OCI-LY7 (cell line): Measurements from ENCODE around the gene IQGAP2. TPM values are rescaled to one million over a fixed set of nuclear protein-coding genes. Genes with fewer than 3 reads are reported as not detected.

Experiments used
- BruUV-seq: library from RNA; stranded (reverse); fragments of 400-500 nt; replicated peaks from 2 replicates; lab custom pipeline; 2021; lab: Mats Ljungman, UMichigan
- CTCF ChIA-PET: fragments of 300-600 bp; sonication (Branson Sonifier 250); formaldehyde crosslinking; loops from one replicate; lab custom pipeline; 2022; ENCODE audit warnings: antibody characterized with exemption; ENCODE audit not compliant: unreplicated experiment; lab: Charles Lee
- POLR2A ChIA-PET: fragments of 300-600 bp; sonication (Branson Sonifier 250); formaldehyde crosslinking; loops from one replicate; lab custom pipeline; 2022; ENCODE audit warnings: antibody characterized with exemption; lab: Charles Lee
- DNase-seq: peaks from one replicate; pipeline ENCODE4 v3.0.0-alpha.2; 2015; ENCODE audit warnings: low spot score
- H2AFZ ChIP-seq: fragments of 200-600 bp; sonication (generic), shearing (Covaris generic); 2 replicates; pipeline ENCODE4 v1.6.1; 2014; ENCODE audit warnings: mild to moderate bottlenecking, antibody characterized with exemption, low read length, moderate library complexity
- H3K27ac ChIP-seq: fragments of 200-600 bp; sonication (generic); 2 replicates; pipeline ENCODE4 v1.5.1; 2014; ENCODE audit warnings: mixed run types, low read depth, mild to moderate bottlenecking, moderate library complexity, low read length, inconsistent platforms; ENCODE audit not compliant: poor library complexity, severe bottlenecking
- H3K36me3 ChIP-seq: fragments of 200-600 bp; sonication (generic); 2 replicates; pipeline ENCODE4 v1.6.1; 2014; ENCODE audit warnings: mild to moderate bottlenecking, antibody characterized with exemption, low read length, moderate library complexity, mixed read lengths; ENCODE audit not compliant: insufficient read depth
- H3K4me1 ChIP-seq: fragments of 200-600 bp; sonication (generic); 2 replicates; pipeline ENCODE4 v1.5.1; 2014; ENCODE audit warnings: mild to moderate bottlenecking, low read length; ENCODE audit not compliant: insufficient read depth, poor library complexity, severe bottlenecking
- H3K4me2 ChIP-seq: fragments of 200-600 bp; sonication (generic); 2 replicates; pipeline ENCODE4 v1.6.1; 2014; ENCODE audit warnings: mild to moderate bottlenecking, low read length
- H3K4me3 ChIP-seq: fragments of 200-600 bp; sonication (generic); 2 replicates; pipeline ENCODE4 v1.5.1; 2014; ENCODE audit warnings: mild to moderate bottlenecking, low read depth, low read length; ENCODE audit not compliant: poor library complexity, severe bottlenecking
- H3K79me2 ChIP-seq: fragments of 200-600 bp; sonication (generic); 2 replicates; pipeline ENCODE4 v1.6.1; 2016; ENCODE audit warnings: low read depth, mild to moderate bottlenecking, low read length, moderate library complexity, mixed read lengths; ENCODE audit not compliant: insufficient read depth
- H3K9me2 ChIP-seq: fragments of 200-600 bp; sonication (generic); 2 replicates; pipeline ENCODE4 v1.6.1; 2016; ENCODE audit warnings: mild to moderate bottlenecking, low read length, mixed read lengths; ENCODE audit not compliant: insufficient read depth
- H3K9me3 ChIP-seq: fragments of 200-600 bp; sonication (generic); 2 replicates; pipeline ENCODE4 v1.6.1; 2014; ENCODE audit warnings: mild to moderate bottlenecking, mixed run types, low read length, mixed read lengths
- H4K20me1 ChIP-seq: fragments of 200-600 bp; sonication (generic); 2 replicates; pipeline ENCODE4 v1.6.1; 2014; ENCODE audit warnings: mild to moderate bottlenecking, antibody characterized with exemption, low read length, moderate library complexity, mixed read lengths; ENCODE audit not compliant: insufficient read depth
- EZH2phosphoT487 ChIP-seq: fragments of 200-600 bp; sonication (generic); IDR thresholded peaks from 2 replicates; pipeline ENCODE4 v1.6.1; 2018; ENCODE audit warnings: low read depth, borderline replicate concordance, mild to moderate bottlenecking, mixed run types, antibody characterized with exemption, low read length, moderate library complexity, mixed read lengths
- intact Hi-C: fragments of 100-400 bp; cut with micrococcal nuclease; formaldehyde crosslinking; loops from one replicate; pipeline ENCODE4 v1.10.0; 2022; ENCODE audit not compliant: unreplicated experiment
- total RNA-seq, 2 experiments: library from RNA; depleted of rRNA in 1 of 2; stranded (reverse); fragments of >200 nt in 1 of 2; shearing (Covaris generic) in 1 of 2; gene quantifications; 2 replicates each; pipeline ENCODE4 v1.2.3, GENCODE V29; 2014 to 2022
- TF ChIP-seq, protein P1 (sequence below): fragments of 200-600 bp; sonication (generic); conservative IDR thresholded peaks from 2 replicates; pipeline ENCODE4 v1.5.1; 2014; ENCODE audit warnings: mild to moderate bottlenecking, antibody characterized with exemption, low read length, moderate library complexity, mixed read lengths

The IQGAP2 gene
- total RNA-seq, 2 experiments from 2014 or later = 30.0 to 50.2 TPM

DNA sequence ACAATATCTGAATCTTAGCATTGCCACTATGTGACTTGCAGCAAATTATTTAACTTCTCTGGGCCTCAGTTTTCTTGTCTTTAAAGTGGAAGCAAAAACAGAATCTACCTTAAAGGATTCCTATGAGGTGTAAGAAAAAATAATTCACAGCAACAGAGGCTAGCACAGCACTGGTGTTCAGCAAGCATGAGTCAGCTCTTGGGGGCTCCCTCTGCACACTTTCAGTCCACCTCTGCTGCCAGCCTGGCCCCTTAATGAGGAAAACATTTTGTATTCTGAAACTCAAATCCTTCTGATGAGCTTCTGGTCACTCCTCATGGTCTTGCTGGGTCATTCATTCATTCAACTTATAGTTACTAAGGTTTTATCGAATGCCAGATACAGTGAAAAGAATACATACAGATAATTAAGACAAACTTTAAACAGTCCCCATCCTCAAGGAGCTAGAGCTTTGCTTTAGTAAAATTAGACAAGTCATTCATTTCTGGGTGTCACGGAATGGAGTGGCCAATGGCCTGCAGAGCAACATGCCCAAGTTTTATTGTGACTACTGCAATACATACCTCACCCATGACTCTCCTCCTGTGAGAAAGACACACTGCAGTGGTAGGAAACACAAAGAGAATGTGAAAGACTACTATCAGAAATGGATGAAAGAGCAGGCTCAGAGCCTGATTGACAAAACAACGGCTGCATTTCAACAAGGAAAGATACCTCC, 26.8 kb upstream of the IQGAP2 start:
- no peaks in the 10 kb centered on the region for H3K9me3 ChIP-seq
- TF ChIP-seq, protein P1, sequence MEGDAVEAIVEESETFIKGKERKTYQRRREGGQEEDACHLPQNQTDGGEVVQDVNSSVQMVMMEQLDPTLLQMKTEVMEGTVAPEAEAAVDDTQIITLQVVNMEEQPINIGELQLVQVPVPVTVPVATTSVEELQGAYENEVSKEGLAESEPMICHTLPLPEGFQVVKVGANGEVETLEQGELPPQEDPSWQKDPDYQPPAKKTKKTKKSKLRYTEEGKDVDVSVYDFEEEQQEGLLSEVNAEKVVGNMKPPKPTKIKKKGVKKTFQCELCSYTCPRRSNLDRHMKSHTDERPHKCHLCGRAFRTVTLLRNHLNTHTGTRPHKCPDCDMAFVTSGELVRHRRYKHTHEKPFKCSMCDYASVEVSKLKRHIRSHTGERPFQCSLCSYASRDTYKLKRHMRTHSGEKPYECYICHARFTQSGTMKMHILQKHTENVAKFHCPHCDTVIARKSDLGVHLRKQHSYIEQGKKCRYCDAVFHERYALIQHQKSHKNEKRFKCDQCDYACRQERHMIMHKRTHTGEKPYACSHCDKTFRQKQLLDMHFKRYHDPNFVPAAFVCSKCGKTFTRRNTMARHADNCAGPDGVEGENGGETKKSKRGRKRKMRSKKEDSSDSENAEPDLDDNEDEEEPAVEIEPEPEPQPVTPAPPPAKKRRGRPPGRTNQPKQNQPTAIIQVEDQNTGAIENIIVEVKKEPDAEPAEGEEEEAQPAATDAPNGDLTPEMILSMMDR = no peak; the same call in 1 of the 2 replicates
- no peak for TF ChIP-seq EZH2phosphoT487
- ChIA-PET POLR2A (interaction anchor here (0.5 to 1.7 kb wide), 9 partner anchors 8 to 1848 kb away, joined by 3 to 13 read pairs (median 4); no protein-coding TSS in a partner anchor), CTCF (interaction anchor here (1.2 kb wide), 1 partner anchor 24 kb away, joined by 3 read pairs; no protein-coding TSS in a partner anchor)
- H3K36me3 ChIP-seq = 0 out of 2 replicates have a peak, but pooled peaks cover 3% of the 10 kb centered on the region
- no peaks in the 10 kb centered on the region for H4K20me1 ChIP-seq
- peaks cover 47% of the 10 kb centered on the region for H3K4me1 ChIP-seq
- no peak overlapping the region for H3K4me2 ChIP-seq
- H2AFZ ChIP-seq = peak overlapping the region; percentile 68; the same call in 1 of the 2 replicates
- no TSS peak for BruUV-seq
- no peaks in the 10 kb centered on the region for H3K9me2 ChIP-seq
- no peak for DNase-seq
- intact Hi-C loops = no loop called here
- no peak overlapping the region for H3K4me3 ChIP-seq
- no peaks in the 10 kb centered on the region for H3K79me2 ChIP-seq
- no peak overlapping the region for H3K27ac ChIP-seq

DNA sequence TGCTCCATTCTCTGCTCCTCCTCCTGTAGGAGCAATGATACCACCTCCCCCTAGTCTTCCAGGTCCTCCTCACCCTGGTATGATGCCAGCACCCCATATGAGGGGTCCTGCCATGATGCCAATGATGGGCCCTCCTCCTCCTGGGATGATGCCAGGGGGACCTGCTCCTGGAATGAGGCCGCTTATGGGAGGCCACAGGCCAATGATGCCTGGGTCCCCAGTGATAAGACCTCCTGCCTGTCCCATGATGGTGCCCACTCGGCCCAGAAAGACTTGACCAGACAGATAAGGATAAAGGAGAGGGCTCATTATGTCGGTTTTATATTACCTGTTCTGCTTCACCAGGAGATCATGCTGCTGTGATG, 26.2 kb upstream of the IQGAP2 start:
- ChIA-PET POLR2A (interaction anchor here (0.6 to 1.6 kb wide), 3 partner anchors 10 to 1848 kb away, joined by 3 to 13 read pairs (median 4); no protein-coding TSS in a partner anchor), CTCF (no interaction called here)
- intact Hi-C loops = no loop called here
- no peaks in the 10 kb centered on the region for H3K79me2 ChIP-seq
- BruUV-seq = no TSS peak
- H3K27ac ChIP-seq = no peak overlapping the region
- no peaks in the 10 kb centered on the region for H4K20me1 ChIP-seq
- H3K4me1 ChIP-seq = peaks cover 47% of the 10 kb centered on the region
- no peaks in the 10 kb centered on the region for H3K9me2 ChIP-seq
- no peaks in the 10 kb centered on the region for H3K9me3 ChIP-seq
- H3K4me2 ChIP-seq = no peak overlapping the region
- 0 out of 2 replicates have a peak, but pooled peaks cover 3% of the 10 kb centered on the region for H3K36me3 ChIP-seq
- no peak for DNase-seq
- TF ChIP-seq, protein P1 = no peak
- TF ChIP-seq EZH2phosphoT487 = no peak
- H3K4me3 ChIP-seq = no peak overlapping the region
- no peak overlapping the region for H2AFZ ChIP-seq

DNA sequence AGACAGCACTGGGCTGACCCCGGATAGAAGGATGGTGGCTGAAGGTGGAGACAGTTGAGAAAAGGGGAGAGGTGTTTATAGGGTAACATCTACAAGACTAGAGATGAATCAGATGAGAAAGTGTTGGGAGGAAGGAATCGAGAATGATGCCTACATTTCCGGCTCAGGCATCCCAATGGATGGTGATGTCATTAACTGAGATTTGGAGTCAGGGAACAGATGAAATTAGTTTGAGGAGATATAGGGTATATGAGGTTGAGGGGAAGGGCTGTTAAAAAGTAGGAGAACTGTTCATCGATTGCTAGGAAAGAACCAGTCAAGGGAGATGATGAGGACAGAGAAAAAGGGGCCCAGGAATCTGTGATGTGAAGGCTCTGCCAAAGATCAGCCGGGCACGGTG, 24.7 kb upstream of the IQGAP2 start:
- no peak for DNase-seq
- Histone ChIP-seq H3K9me3 (no peaks in the 10 kb centered on the region), H3K27ac (no peak overlapping the region), H3K4me1 (peaks cover 37% of the 10 kb centered on the region), H3K79me2 (no peaks in the 10 kb centered on the region), H3K4me3 (no peak overlapping the region), H4K20me1 (no peaks in the 10 kb centered on the region), H3K4me2 (no peak overlapping the region), H3K36me3 (0 out of 2 replicates have a peak, but pooled peaks cover 3% of the 10 kb centered on the region), H2AFZ (no peak overlapping the region), H3K9me2 (no peaks in the 10 kb centered on the region)
- POLR2A ChIA-PET = no interaction called here
- BruUV-seq = no TSS peak
- CTCF ChIA-PET = no interaction called here
- TF ChIP-seq EZH2phosphoT487 = no peak
- TF ChIP-seq, protein P1 = no peak
- intact Hi-C loops = no loop called here
